GM23338 (cell line): ENCODE data around the gene ERAP2. TPM values are rescaled to one million over a fixed set of nuclear protein-coding genes. Genes with fewer than 3 reads are reported as not detected.

Source experiments
- ATAC-seq: fragments of 200-7000 bp; cut with Tn5 transposase; 3 replicates; pipeline ENCODE4 v1.9.1; 2020
- DNase-seq: peaks from one replicate; pipeline ENCODE4 v3.0.0-alpha.2; 2015; ENCODE audit warnings: low spot score
- H2AFZ ChIP-seq: fragments of 200-600 bp; sonication (generic); 2 replicates; pipeline ENCODE4 v1.8.0; 2016; ENCODE audit warnings: antibody characterized with exemption, mild to moderate bottlenecking, moderate library complexity
- H3F3A ChIP-seq: fragments of 200-600 bp; sonication (generic); replicated peaks from 2 replicates; pipeline ENCODE4 v1.8.0; 2017; ENCODE audit warnings: antibody characterized with exemption, mixed run types, low read depth
- H3K27ac ChIP-seq: fragments of 200-600 bp; sonication (generic); 2 replicates; pipeline ENCODE4 v1.6.1; 2016; ENCODE audit warnings: low read depth
- H3K27me3 ChIP-seq: fragments of 200-600 bp; sonication (generic); 2 replicates; pipeline ENCODE4 v1.8.0; 2016; ENCODE audit warnings: mild to moderate bottlenecking, mixed run types, moderate library complexity; ENCODE audit not compliant: insufficient read depth
- H3K36me3 ChIP-seq: fragments of 200-600 bp; sonication (generic); 2 replicates; pipeline ENCODE4 v1.8.0; 2016; ENCODE audit warnings: mild to moderate bottlenecking; ENCODE audit not compliant: insufficient read depth
- H3K4me1 ChIP-seq: fragments of 200-600 bp; sonication (generic); 2 replicates; pipeline ENCODE4 v1.8.0; 2016; ENCODE audit warnings: mild to moderate bottlenecking, moderate library complexity; ENCODE audit not compliant: insufficient read depth
- H3K4me2 ChIP-seq: fragments of 200-600 bp; sonication (generic); 2 replicates; pipeline ENCODE4 v1.7.1; 2017; ENCODE audit warnings: mixed run types
- H3K4me3 ChIP-seq: fragments of 200-600 bp; sonication (generic); 2 replicates; pipeline ENCODE4 v1.6.1; 2016; ENCODE audit warnings: mixed run types
- H3K79me2 ChIP-seq: fragments of 200-600 bp; sonication (generic); replicated peaks from 2 replicates; pipeline ENCODE4 v1.8.0; 2017; ENCODE audit warnings: mild to moderate bottlenecking; ENCODE audit not compliant: insufficient read depth
- H3K9me2 ChIP-seq: fragments of 200-600 bp; sonication (generic); 2 replicates; pipeline ENCODE4 v1.8.0; 2017; ENCODE audit not compliant: insufficient read depth
- H4K20me1 ChIP-seq: fragments of 200-600 bp; sonication (generic); replicated peaks from 2 replicates; pipeline ENCODE4 v1.8.0; 2017; ENCODE audit warnings: mild to moderate bottlenecking; ENCODE audit not compliant: insufficient read depth
- H3K27ac Mint-ChIP-seq: 2 replicates; pipeline ENCODE4 v1.8.0; 2020; ENCODE audit warnings: inconsistent platforms, mild to moderate bottlenecking, moderate library complexity, mixed read lengths
- H3K27me3 Mint-ChIP-seq: 3 replicates; pipeline ENCODE4 v1.8.0; 2022; ENCODE audit warnings: low read depth, mild to moderate bottlenecking, moderate library complexity, mixed read lengths, inconsistent platforms; ENCODE audit not compliant: insufficient read depth, poor library complexity
- H3K36me3 Mint-ChIP-seq: 3 replicates; pipeline ENCODE4 v1.8.0; 2021; ENCODE audit warnings: low read depth, mild to moderate bottlenecking, inconsistent platforms, moderate library complexity, mixed read lengths
- H3K4me1 Mint-ChIP-seq: 3 replicates; pipeline ENCODE4 v1.8.0; 2020; ENCODE audit warnings: mild to moderate bottlenecking, inconsistent platforms, mixed read lengths
- H3K4me3 Mint-ChIP-seq: 3 replicates; pipeline ENCODE4 v1.8.0; 2021; ENCODE audit warnings: moderate library complexity, mild to moderate bottlenecking, inconsistent platforms, mixed read lengths
- H3K9me3 Mint-ChIP-seq: 3 replicates; pipeline ENCODE4 v1.8.0; 2020; ENCODE audit warnings: moderate library complexity, mild to moderate bottlenecking, inconsistent platforms, mixed read lengths
- CREB1 ChIP-seq: fragments of 250-450 bp; sonication (Bioruptor Pico); IDR thresholded peaks from 2 replicates; pipeline ENCODE4 v1.5.0; 2020; ENCODE audit warnings: low read depth, mild to moderate bottlenecking, moderate library complexity
- ETS1 ChIP-seq: IDR thresholded peaks from 2 replicates; pipeline ENCODE4 v1.6.1; 2016; ENCODE audit warnings: antibody characterized with exemption
- EZH2 ChIP-seq: fragments of 200-600 bp; sonication (generic); IDR thresholded peaks from one replicate; pipeline ENCODE4 v1.8.0; 2017; ENCODE audit warnings: antibody characterized with exemption, mild to moderate bottlenecking, low read depth; ENCODE audit not compliant: unreplicated experiment
- EZH2phosphoT487 ChIP-seq: fragments of 200-600 bp; sonication (generic); IDR thresholded peaks from one replicate; pipeline ENCODE4 v1.8.1; 2018; ENCODE audit warnings: antibody characterized with exemption; ENCODE audit not compliant: unreplicated experiment
- JUNB ChIP-seq: IDR thresholded peaks from one replicate; pipeline ENCODE4 v1.6.1; 2016; ENCODE audit warnings: antibody characterized with exemption; ENCODE audit not compliant: unreplicated experiment
- NANOG ChIP-seq: IDR thresholded peaks from 2 replicates; pipeline ENCODE4 v1.6.1; 2016; ENCODE audit warnings: antibody characterized with exemption, borderline replicate concordance
- POLR2AphosphoS5 ChIP-seq: IDR thresholded peaks from 2 replicates; pipeline ENCODE4 v1.6.1; 2016; ENCODE audit warnings: antibody characterized with exemption, low read depth
- STAT1 ChIP-seq: IDR thresholded peaks from one replicate; pipeline ENCODE4 v1.6.1; 2016; ENCODE audit warnings: antibody characterized with exemption; ENCODE audit not compliant: unreplicated experiment
- ZNF114 ChIP-seq: fragments of 250-450 bp; sonication (Bioruptor Pico); IDR thresholded peaks from 2 replicates; pipeline ENCODE4 v1.5.0; 2020; ENCODE audit warnings: mild to moderate bottlenecking, moderate library complexity
- ZNF331 ChIP-seq: fragments of 250-450 bp; sonication (Bioruptor Pico); IDR thresholded peaks from 2 replicates; pipeline ENCODE4 v1.5.0; 2020; ENCODE audit warnings: low read depth, mild to moderate bottlenecking, moderate library complexity
- polyA plus RNA-seq: library from polyadenylated mRNA; unstranded; fragments of >200 nt; fragmentation: Nextera tagmentation; extraction: Ambion mirVana; gene quantifications from 2 replicates; pipeline ENCODE4 v1.2.1, GENCODE V29; 2016
- total RNA-seq: library from RNA; depleted of rRNA; stranded (reverse); fragments of >200 nt; shearing (Covaris generic); gene quantifications from 2 replicates; pipeline ENCODE4 v1.2.3, GENCODE V29; 2014
- TF ChIP-seq, protein P1 (sequence below), 2 experiments: fragments of 200-600 bp in 1 of 2; sonication (generic) in 1 of 2; conservative IDR thresholded peaks; 2 replicates each; pipeline versions ENCODE4 v1.5.1 to v1.6.1; 2016 to 2017; ENCODE audit warnings: antibody characterized with exemption in 2 of 2, low read depth in 2 of 2, mild to moderate bottlenecking in 2 of 2, moderate library complexity in 1 of 2
- TF ChIP-seq, protein P2 (sequence below): IDR thresholded peaks from one replicate; pipeline ENCODE4 v1.6.1; 2018; ENCODE audit warnings: antibody characterized with exemption; ENCODE audit not compliant: unreplicated experiment
- TF ChIP-seq, protein P3 (sequence below): fragments of 250-450 bp; sonication (Bioruptor Pico); IDR thresholded peaks from 2 replicates; pipeline ENCODE4 v1.5.0; 2020; ENCODE audit warnings: mild to moderate bottlenecking, moderate library complexity

ERAP2 gene
- total and polyA plus RNA-seq, 2 experiments from 2014 or later = 0.73 TPM; not detected in 1

GRCh38 chr5:96909435-96909834 is 33.1 kb downstream of the ERAP2 start:
- no peaks in the 10 kb centered on the region for H3K4me1 Mint-ChIP-seq
- H3K27ac Mint-ChIP-seq = no peak overlapping the region
- no peaks in the 10 kb centered on the region for H3K36me3 Mint-ChIP-seq

More at GRCh38 chr5:96909435-96909834, 33.1 kb downstream of the ERAP2 start:
- no peaks in the 10 kb centered on the region for H3K27me3 Mint-ChIP-seq
- no peak overlapping the region for H3K4me2 ChIP-seq
- no peaks in the 10 kb centered on the region for H4K20me1 ChIP-seq
- no peaks in the 10 kb centered on the region for H3K9me2 ChIP-seq
- ATAC-seq (no peak), DNase-seq (no peak)
- no peaks in the 10 kb centered on the region for H3F3A ChIP-seq
- no peaks in the 10 kb centered on the region for H3K36me3 ChIP-seq
- no peaks in the 10 kb centered on the region for H3K27me3 ChIP-seq
- no peak for TF ChIP-seq ZNF114 (CRISPR knock-in tag)
- TF ChIP-seq ETS1 = no peak
- TF ChIP-seq EZH2 = no peak
- no peak for TF ChIP-seq NANOG
- TF ChIP-seq, protein P1, sequence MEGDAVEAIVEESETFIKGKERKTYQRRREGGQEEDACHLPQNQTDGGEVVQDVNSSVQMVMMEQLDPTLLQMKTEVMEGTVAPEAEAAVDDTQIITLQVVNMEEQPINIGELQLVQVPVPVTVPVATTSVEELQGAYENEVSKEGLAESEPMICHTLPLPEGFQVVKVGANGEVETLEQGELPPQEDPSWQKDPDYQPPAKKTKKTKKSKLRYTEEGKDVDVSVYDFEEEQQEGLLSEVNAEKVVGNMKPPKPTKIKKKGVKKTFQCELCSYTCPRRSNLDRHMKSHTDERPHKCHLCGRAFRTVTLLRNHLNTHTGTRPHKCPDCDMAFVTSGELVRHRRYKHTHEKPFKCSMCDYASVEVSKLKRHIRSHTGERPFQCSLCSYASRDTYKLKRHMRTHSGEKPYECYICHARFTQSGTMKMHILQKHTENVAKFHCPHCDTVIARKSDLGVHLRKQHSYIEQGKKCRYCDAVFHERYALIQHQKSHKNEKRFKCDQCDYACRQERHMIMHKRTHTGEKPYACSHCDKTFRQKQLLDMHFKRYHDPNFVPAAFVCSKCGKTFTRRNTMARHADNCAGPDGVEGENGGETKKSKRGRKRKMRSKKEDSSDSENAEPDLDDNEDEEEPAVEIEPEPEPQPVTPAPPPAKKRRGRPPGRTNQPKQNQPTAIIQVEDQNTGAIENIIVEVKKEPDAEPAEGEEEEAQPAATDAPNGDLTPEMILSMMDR (conservative IDR thresholded peaks at IDR 0.05; ENCODE audit: low read depth in 2 of 2) = no peak
- TF ChIP-seq STAT1 = no peak
- TF ChIP-seq, protein P2, sequence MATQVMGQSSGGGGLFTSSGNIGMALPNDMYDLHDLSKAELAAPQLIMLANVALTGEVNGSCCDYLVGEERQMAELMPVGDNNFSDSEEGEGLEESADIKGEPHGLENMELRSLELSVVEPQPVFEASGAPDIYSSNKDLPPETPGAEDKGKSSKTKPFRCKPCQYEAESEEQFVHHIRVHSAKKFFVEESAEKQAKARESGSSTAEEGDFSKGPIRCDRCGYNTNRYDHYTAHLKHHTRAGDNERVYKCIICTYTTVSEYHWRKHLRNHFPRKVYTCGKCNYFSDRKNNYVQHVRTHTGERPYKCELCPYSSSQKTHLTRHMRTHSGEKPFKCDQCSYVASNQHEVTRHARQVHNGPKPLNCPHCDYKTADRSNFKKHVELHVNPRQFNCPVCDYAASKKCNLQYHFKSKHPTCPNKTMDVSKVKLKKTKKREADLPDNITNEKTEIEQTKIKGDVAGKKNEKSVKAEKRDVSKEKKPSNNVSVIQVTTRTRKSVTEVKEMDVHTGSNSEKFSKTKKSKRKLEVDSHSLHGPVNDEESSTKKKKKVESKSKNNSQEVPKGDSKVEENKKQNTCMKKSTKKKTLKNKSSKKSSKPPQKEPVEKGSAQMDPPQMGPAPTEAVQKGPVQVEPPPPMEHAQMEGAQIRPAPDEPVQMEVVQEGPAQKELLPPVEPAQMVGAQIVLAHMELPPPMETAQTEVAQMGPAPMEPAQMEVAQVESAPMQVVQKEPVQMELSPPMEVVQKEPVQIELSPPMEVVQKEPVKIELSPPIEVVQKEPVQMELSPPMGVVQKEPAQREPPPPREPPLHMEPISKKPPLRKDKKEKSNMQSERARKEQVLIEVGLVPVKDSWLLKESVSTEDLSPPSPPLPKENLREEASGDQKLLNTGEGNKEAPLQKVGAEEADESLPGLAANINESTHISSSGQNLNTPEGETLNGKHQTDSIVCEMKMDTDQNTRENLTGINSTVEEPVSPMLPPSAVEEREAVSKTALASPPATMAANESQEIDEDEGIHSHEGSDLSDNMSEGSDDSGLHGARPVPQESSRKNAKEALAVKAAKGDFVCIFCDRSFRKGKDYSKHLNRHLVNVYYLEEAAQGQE = no peak
- TF ChIP-seq POLR2AphosphoS5 = no peak
- no peak for TF ChIP-seq CREB1
- TF ChIP-seq JUNB = no peak
- TF ChIP-seq, protein P3, sequence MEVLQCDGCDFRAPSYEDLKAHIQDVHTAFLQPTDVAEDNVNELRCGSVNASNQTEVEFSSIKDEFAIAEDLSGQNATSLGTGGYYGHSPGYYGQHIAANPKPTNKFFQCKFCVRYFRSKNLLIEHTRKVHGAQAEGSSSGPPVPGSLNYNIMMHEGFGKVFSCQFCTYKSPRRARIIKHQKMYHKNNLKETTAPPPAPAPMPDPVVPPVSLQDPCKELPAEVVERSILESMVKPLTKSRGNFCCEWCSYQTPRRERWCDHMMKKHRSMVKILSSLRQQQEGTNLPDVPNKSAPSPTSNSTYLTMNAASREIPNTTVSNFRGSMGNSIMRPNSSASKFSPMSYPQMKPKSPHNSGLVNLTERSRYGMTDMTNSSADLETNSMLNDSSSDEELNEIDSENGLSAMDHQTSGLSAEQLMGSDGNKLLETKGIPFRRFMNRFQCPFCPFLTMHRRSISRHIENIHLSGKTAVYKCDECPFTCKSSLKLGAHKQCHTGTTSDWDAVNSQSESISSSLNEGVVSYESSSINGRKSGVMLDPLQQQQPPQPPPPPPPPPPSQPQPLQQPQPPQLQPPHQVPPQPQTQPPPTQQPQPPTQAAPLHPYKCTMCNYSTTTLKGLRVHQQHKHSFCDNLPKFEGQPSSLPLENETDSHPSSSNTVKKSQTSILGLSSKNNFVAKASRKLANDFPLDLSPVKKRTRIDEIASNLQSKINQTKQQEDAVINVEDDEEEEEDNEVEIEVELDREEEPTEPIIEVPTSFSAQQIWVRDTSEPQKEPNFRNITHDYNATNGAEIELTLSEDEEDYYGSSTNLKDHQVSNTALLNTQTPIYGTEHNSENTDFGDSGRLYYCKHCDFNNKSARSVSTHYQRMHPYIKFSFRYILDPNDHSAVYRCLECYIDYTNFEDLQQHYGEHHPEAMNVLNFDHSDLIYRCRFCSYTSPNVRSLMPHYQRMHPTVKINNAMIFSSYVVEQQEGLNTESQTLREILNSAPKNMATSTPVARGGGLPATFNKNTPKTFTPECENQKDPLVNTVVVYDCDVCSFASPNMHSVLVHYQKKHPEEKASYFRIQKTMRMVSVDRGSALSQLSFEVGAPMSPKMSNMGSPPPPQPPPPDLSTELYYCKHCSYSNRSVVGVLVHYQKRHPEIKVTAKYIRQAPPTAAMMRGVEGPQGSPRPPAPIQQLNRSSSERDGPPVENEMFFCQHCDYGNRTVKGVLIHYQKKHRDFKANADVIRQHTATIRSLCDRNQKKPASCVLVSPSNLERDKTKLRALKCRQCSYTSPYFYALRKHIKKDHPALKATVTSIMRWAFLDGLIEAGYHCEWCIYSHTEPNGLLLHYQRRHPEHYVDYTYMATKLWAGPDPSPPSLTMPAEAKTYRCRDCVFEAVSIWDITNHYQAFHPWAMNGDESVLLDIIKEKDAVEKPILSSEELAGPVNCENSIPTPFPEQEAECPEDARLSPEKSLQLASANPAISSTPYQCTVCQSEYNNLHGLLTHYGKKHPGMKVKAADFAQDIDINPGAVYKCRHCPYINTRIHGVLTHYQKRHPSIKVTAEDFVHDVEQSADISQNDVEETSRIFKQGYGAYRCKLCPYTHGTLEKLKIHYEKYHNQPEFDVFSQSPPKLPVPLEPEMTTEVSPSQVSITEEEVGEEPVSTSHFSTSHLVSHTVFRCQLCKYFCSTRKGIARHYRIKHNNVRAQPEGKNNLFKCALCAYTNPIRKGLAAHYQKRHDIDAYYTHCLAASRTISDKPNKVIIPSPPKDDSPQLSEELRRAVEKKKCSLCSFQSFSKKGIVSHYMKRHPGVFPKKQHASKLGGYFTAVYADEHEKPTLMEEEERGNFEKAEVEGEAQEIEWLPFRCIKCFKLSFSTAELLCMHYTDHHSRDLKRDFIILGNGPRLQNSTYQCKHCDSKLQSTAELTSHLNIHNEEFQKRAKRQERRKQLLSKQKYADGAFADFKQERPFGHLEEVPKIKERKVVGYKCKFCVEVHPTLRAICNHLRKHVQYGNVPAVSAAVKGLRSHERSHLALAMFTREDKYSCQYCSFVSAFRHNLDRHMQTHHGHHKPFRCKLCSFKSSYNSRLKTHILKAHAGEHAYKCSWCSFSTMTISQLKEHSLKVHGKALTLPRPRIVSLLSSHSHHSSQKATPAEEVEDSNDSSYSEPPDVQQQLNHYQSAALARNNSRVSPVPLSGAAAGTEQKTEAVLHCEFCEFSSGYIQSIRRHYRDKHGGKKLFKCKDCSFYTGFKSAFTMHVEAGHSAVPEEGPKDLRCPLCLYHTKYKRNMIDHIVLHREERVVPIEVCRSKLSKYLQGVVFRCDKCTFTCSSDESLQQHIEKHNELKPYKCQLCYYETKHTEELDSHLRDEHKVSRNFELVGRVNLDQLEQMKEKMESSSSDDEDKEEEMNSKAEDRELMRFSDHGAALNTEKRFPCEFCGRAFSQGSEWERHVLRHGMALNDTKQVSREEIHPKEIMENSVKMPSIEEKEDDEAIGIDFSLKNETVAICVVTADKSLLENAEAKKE (CRISPR knock-in tag) = no peak
- no peak for TF ChIP-seq EZH2phosphoT487
- TF ChIP-seq ZNF331 = no peak
- H3K79me2 ChIP-seq = no peaks in the 10 kb centered on the region
- H3K27ac ChIP-seq = no peak overlapping the region
- no peaks in the 10 kb centered on the region for H3K4me1 ChIP-seq
- no peak overlapping the region for H3K4me3 Mint-ChIP-seq
- H3K4me3 ChIP-seq = no peak overlapping the region
- H3K9me3 Mint-ChIP-seq = no peaks in the 10 kb centered on the region
- no peak overlapping the region for H2AFZ ChIP-seq
